ENCODE results near the gene CCNI2. TPM values are rescaled to one million over a fixed set of nuclear protein-coding genes. Genes with fewer than 3 reads are reported as not detected.

CCNI2 gene
- total and polyA plus RNA-seq, 11 donors, result 0.11 to 0.50 (median 0.20) TPM; not detected in 8

DNA sequence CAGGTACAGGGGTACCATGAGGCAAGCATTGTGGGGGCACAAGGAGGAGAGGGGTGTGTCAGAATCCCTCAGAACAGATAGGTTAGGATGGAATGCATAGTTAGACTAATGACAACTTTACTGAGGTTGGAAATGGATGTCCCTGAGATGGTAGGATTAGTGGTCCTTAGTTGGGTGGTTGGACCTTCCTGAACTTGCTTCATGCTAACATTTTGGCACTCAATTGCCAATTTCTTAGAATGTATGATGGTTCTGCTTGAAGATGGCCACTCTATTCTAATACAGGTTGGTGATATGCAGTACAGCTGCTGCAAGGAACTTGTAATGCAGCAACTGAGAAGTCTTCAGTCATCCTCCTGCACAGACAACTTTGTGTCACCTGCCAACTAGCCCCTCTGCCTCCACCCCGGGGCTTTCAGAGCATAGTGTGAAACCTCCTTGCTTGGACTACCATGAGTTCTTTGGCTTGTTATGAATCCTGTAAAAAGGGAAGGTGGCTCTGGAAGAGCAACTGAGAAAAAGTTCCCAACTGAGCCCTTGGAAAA is 5.4 kb downstream of the CCNI2 start:
- DNase-seq (no peak), ATAC-seq (no peak)
- 71 to 100% (median 94%) methylated on average over 1 of the region's 1 CpG for WGBS, 4 donors
- H3K4me1 ChIP-seq, result peaks cover 0 to 4% (median 0%) of the 10 kb centered on the region in 12 donors
- TF ChIP-seq, protein P1, sequence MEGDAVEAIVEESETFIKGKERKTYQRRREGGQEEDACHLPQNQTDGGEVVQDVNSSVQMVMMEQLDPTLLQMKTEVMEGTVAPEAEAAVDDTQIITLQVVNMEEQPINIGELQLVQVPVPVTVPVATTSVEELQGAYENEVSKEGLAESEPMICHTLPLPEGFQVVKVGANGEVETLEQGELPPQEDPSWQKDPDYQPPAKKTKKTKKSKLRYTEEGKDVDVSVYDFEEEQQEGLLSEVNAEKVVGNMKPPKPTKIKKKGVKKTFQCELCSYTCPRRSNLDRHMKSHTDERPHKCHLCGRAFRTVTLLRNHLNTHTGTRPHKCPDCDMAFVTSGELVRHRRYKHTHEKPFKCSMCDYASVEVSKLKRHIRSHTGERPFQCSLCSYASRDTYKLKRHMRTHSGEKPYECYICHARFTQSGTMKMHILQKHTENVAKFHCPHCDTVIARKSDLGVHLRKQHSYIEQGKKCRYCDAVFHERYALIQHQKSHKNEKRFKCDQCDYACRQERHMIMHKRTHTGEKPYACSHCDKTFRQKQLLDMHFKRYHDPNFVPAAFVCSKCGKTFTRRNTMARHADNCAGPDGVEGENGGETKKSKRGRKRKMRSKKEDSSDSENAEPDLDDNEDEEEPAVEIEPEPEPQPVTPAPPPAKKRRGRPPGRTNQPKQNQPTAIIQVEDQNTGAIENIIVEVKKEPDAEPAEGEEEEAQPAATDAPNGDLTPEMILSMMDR (IDR thresholded peaks at IDR 0.05), result no peak
- no peak for TF ChIP-seq POLR2A (IDR thresholded peaks at IDR 0.05)
- no peaks in the 10 kb centered on the region for H3K9me3 ChIP-seq
- intact Hi-C loops (cut with DNase I), result loop anchor here in 6 of 10 donors (2.0 to 10.0 kb wide), 5 partner anchors 62 to 72 kb away; partner anchors contain the start of gene SOWAHA (in 1 of the 6)
- peaks cover 0 to 30% (median 12%) of the 10 kb centered on the region in 9 donors for H3K36me3 ChIP-seq
- peaks cover 0 to 9% (median 0%) of the 10 kb centered on the region in 9 donors for H3K27me3 ChIP-seq
- H3K4me3 ChIP-seq, result no peak overlapping the region
- no peak overlapping the region for H3K27ac ChIP-seq

DNA sequence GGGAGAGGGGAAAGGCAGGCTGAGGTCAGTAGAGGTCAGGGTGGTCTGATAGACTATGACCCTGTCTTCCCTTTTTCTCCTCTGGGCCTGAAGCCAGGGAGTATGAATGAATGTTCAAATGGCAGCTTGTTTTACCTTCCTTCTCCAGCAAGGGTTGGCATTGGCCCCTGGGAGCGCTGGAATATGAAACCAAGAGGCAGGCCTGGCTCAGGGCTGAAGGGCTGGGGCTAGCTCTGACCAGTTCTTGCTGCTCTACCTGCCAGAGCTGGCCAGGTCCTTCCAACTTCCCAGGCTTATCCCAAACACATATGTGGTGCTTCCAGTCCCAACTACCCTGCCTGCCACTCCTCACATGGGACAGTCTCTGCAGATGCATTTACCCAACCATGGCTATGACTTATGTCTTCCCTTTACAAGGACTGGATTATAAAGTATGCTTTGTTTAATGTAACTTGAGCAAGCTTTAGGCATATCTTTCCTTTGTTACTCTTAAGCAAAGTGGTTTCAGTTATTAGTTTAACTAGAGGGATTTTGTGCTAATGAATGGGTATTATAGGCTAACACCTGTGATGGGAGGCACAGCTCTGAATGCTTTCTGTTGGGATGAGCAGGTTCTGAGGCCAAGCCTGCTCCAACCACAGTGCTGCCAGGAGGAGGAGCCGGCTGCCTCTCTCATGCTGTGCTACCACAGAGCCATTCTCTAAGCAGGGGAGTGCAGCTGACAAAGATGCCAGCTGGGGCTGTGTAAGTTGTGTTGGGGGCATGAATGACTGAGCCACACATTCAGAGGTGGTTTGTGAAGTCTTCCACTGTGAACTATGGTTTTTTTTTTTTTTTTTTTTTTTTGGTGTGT is 6.1 kb downstream of the CCNI2 start:
- peaks cover 0 to 2% (median 0%) of the 10 kb centered on the region in 12 donors for H3K4me1 ChIP-seq
- H3K27me3 ChIP-seq, result peaks cover 0 to 2% (median 0%) of the 10 kb centered on the region in 9 donors
- 75 to 91% (median 78%) methylated on average over 2 of the region's 2 CpGs for WGBS, 4 donors
- H3K36me3 ChIP-seq, result peaks cover 0 to 37% (median 18%) of the 10 kb centered on the region in 9 donors
- no peak overlapping the region for H3K27ac ChIP-seq
- DNase-seq (no peak), ATAC-seq (peak in 2 of 4 donors; percentile 24 to 45)
- no peak overlapping the region for H3K4me3 ChIP-seq
- no peak for TF ChIP-seq POLR2A (IDR thresholded peaks at IDR 0.05)
- TF ChIP-seq, protein P1 (IDR thresholded peaks at IDR 0.05), result peak in 2 of 12 donors; percentile 12
- intact Hi-C loops (cut with DNase I), result loop anchor here in 6 of 10 donors (2.0 to 10.0 kb wide), 5 partner anchors 61 to 71 kb away; partner anchors contain the start of gene SOWAHA (in 1 of the 6)
- no peaks in the 10 kb centered on the region for H3K9me3 ChIP-seq

DNA sequence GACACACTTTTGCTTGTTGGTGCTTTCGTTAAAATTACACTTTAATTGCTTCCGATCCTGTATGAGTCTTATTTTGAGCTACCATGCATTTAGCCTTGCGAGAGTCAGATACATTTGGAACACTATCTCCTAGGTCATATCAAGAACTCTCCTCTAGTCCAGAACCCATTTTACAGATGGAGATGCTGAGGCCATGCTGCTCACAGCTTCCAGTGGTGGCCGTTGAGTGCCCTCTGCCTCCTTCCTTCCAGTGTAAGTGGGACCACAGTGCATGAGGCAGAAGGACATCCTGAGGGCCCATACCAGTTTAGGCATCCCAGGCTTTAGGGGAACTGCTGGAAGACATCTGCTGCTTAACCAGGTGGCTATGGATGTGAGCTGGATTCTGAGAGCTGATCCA is 6.9 kb downstream of the CCNI2 start:
- intact Hi-C loops (cut with DNase I), result loop anchor here in 5 of 10 donors (5.0 to 10.0 kb wide), 4 partner anchors 61 to 71 kb away; partner anchors contain the start of gene SOWAHA (in 1 of the 5)
- DNase-seq, result no peak
- Histone ChIP-seq H3K4me3 (no peak overlapping the region), H3K27ac (no peak overlapping the region), H3K4me1 (peaks cover 0 to 2% (median 0%) of the 10 kb centered on the region in 12 donors), H3K9me3 (no peaks in the 10 kb centered on the region), H3K27me3 (no peaks in the 10 kb centered on the region), H3K36me3 (peaks cover 0 to 44% (median 26%) of the 10 kb centered on the region in 9 donors)
- TF ChIP-seq, protein P1 (IDR thresholded peaks at IDR 0.05), result no peak
- TF ChIP-seq POLR2A (IDR thresholded peaks at IDR 0.05), result no peak
- 94 to 95% (median 94%) methylated on average over 4 of the region's 4 CpGs for WGBS, 4 donors
- ATAC-seq, result no peak

DNA sequence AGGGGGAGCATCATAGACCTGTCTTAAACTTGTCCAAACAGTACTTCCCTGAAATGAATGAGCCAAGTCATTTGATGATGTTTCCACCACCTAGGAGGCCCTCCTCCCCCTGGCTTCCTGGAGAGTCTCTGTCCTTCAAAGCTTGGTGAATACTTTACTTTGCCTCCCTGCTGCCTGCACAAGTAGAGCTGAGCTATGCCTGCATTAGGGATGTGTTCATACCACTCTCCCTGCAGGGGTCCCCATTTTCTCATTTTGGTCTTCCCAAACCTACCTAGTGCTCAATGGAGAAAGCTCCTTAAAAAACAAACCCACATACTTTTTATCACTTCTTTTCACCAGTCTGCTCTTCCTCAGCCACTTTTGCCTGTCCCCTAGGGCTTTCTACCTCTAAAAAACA is 7.7 kb downstream of the CCNI2 start:
- H3K4me1 ChIP-seq, result peaks cover 0 to 2% (median 0%) of the 10 kb centered on the region in 12 donors
- no peak for DNase-seq
- H3K27me3 ChIP-seq, result no peaks in the 10 kb centered on the region
- intact Hi-C loops (cut with DNase I), result loop anchor here in 6 of 10 donors (5.0 to 10.0 kb wide), 4 partner anchors 60 to 70 kb away; partner anchors contain the start of gene SOWAHA (in 1 of the 6)
- H3K27ac ChIP-seq, result no peak overlapping the region
- H3K9me3 ChIP-seq, result no peaks in the 10 kb centered on the region
- H3K36me3 ChIP-seq, result peaks cover 0 to 52% (median 33%) of the 10 kb centered on the region in 9 donors
- ATAC-seq, result peak in 2 of 4 donors; percentile 22 to 36
- H3K4me3 ChIP-seq, result no peak overlapping the region
- TF ChIP-seq, protein P1 (IDR thresholded peaks at IDR 0.05), result peak in 6 of 12 donors; percentile 15 to 36 (median 20)
- TF ChIP-seq POLR2A (IDR thresholded peaks at IDR 0.05), result no peak
